ENCODE measurements around the gene SPATA31C1.
A peak's percentile ranks its signal among the peaks of the same experiment; 100 is the strongest.

SPATA31C1 gene

DNA sequence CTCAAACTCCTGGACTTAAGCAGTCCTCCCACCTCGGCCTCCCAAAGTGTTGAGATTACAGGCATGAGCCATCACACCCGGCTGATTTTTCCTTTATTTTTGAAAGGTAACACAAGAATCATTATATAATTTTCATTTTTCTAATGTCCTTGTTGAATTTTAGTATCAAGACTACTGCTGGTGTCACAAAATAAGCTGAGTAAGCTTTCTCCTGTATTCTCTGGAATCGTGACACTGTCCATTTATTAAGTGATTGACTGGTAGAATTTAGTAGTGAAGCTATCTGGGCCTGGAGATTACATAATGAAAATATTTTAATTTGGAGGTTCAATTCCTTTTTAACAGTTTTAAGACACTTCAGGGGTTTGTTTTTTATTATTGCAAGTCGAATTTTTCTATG, 47.1 kb downstream of the SPATA31C1 start:
- no peak for DNase-seq (ENCODE audit: low read depth, low spot score)
- Histone ChIP-seq H3K4me1 (ENCODE audit: insufficient read depth, insufficient read length) (no peaks in the 10 kb centered on the region), H3K27me3 (ENCODE audit: insufficient read depth, insufficient read length) (no peaks in the 10 kb centered on the region), H3K4me3 (ENCODE audit: insufficient read length, low read depth) (no peak overlapping the region), H3K9ac (ENCODE audit: insufficient read length, low read depth) (no peak overlapping the region), H3K9me3 (ENCODE audit: insufficient read depth, low read length) (peaks cover 6% of the 10 kb centered on the region), H3K36me3 (ENCODE audit: insufficient read depth, insufficient read length, low read length) (peaks cover 27% of the 10 kb centered on the region)
- TF ChIP-seq SUZ12 (IDR thresholded peaks at IDR 0.05; ENCODE audit: extremely low read depth, insufficient read depth, insufficient read length) (no peak), YY1 (IDR thresholded peaks at IDR 0.05; ENCODE audit: insufficient read depth, insufficient read length) (no peak), ZNF274 (IDR thresholded peaks at IDR 0.05; ENCODE audit: low read depth, low read length) (no peak)

DNA sequence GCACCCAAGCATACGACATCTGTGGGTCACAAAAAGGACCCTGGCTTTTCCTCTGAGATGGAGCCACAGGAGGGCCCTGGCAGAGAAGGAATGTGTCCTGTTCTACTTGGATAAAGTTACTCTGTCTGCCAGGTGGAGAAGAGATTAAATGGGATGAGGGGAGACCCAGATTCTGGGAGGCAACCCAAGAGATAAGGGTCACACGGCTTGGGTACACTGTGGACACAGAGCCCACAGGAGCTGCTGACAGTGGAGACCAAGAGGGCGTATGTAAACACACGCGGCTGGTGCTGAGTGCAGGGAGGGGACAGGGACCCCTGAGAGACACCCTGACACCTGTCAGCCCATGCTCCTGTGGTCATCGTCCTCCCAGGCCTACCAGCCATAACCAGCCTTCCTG, 50.4 kb downstream of the SPATA31C1 start:
- Histone ChIP-seq H3K4me3 (ENCODE audit: insufficient read length, low read depth) (no peak overlapping the region), H3K9ac (ENCODE audit: insufficient read length, low read depth) (no peak overlapping the region), H3K36me3 (ENCODE audit: insufficient read depth, insufficient read length, low read length) (peaks cover 41% of the 10 kb centered on the region), H3K4me1 (ENCODE audit: insufficient read depth, insufficient read length) (no peaks in the 10 kb centered on the region), H3K27me3 (ENCODE audit: insufficient read depth, insufficient read length) (no peaks in the 10 kb centered on the region), H3K9me3 (ENCODE audit: insufficient read depth, low read length) (no peaks in the 10 kb centered on the region)
- no peak for DNase-seq (ENCODE audit: low read depth, low spot score)
- TF ChIP-seq ZNF274 (IDR thresholded peaks at IDR 0.05; ENCODE audit: low read depth, low read length) (no peak), SUZ12 (IDR thresholded peaks at IDR 0.05; ENCODE audit: extremely low read depth, insufficient read depth, insufficient read length) (no peak), YY1 (IDR thresholded peaks at IDR 0.05; ENCODE audit: insufficient read depth, insufficient read length) (no peak)

- Histone ChIP-seq H3K9ac (ENCODE audit: insufficient read length, low read depth) (no peak overlapping the region), H3K9me3 (ENCODE audit: insufficient read depth, low read length) (no peaks in the 10 kb centered on the region), H3K4me1 (ENCODE audit: insufficient read depth, insufficient read length) (no peaks in the 10 kb centered on the region), H3K4me3 (ENCODE audit: insufficient read length, low read depth) (no peak overlapping the region), H3K36me3 (ENCODE audit: insufficient read depth, insufficient read length, low read length) (peaks cover 41% of the 10 kb centered on the region), H3K27me3 (ENCODE audit: insufficient read depth, insufficient read length) (no peaks in the 10 kb centered on the region)
- TF ChIP-seq ZNF274 (IDR thresholded peaks at IDR 0.05; ENCODE audit: low read depth, low read length) (no peak), YY1 (IDR thresholded peaks at IDR 0.05; ENCODE audit: insufficient read depth, insufficient read length) (no peak), SUZ12 (IDR thresholded peaks at IDR 0.05; ENCODE audit: extremely low read depth, insufficient read depth, insufficient read length) (no peak)
- DNase-seq (ENCODE audit: low read depth, low spot score), result no peak
These were observed 52.8 kb downstream of the SPATA31C1 start for GRCh38 chr9:87970602-87971001.

- Histone ChIP-seq H3K4me3 (ENCODE audit: insufficient read length, low read depth) (no peak overlapping the region), H3K9me3 (ENCODE audit: insufficient read depth, low read length) (no peaks in the 10 kb centered on the region), H3K9ac (ENCODE audit: insufficient read length, low read depth) (peak overlapping the region; percentile 5), H3K27me3 (ENCODE audit: insufficient read depth, insufficient read length) (no peaks in the 10 kb centered on the region), H3K4me1 (ENCODE audit: insufficient read depth, insufficient read length) (no peaks in the 10 kb centered on the region), H3K36me3 (ENCODE audit: insufficient read depth, insufficient read length, low read length) (peaks cover 26% of the 10 kb centered on the region)
- TF ChIP-seq YY1 (IDR thresholded peaks at IDR 0.05; ENCODE audit: insufficient read depth, insufficient read length) (no peak), SUZ12 (IDR thresholded peaks at IDR 0.05; ENCODE audit: extremely low read depth, insufficient read depth, insufficient read length) (no peak), ZNF274 (IDR thresholded peaks at IDR 0.05; ENCODE audit: low read depth, low read length) (no peak)
- no peak for DNase-seq (ENCODE audit: low read depth, low spot score)
These were observed 55.4 kb downstream of the SPATA31C1 start for GRCh38 chr9:87973122-87973521.
